IPS-15b (cell line): ENCODE measurements around the gene TRAIP.
"Not testable (repeated sequence)": the region's sequence is repeated elsewhere in the genome, so short reads cannot be mapped to it uniquely, and the experiment has no call there.

ENCODE experiments used
- H3K27me3 ChIP-seq: one replicate; pipeline ENCODE4 v1.6.1; 2013; ENCODE audit warnings: low read length; ENCODE audit not compliant: control insufficient read depth, insufficient read depth
- H3K36me3 ChIP-seq: one replicate; pipeline ENCODE4 v1.6.1; 2013; ENCODE audit warnings: low read length; ENCODE audit not compliant: control insufficient read depth, insufficient read depth
- H3K4me1 ChIP-seq: one replicate; pipeline ENCODE4 v1.6.1; 2013; ENCODE audit warnings: mild to moderate bottlenecking, low read length; ENCODE audit not compliant: control insufficient read depth, insufficient read depth
- H3K4me3 ChIP-seq: one replicate; pipeline ENCODE4 v1.5.1; 2013; ENCODE audit warnings: low read depth, low read length
- H3K9ac ChIP-seq: one replicate; pipeline ENCODE4 v1.6.1; 2013; ENCODE audit warnings: low read depth, mild to moderate bottlenecking, low read length
- H3K9me3 ChIP-seq: one replicate; pipeline ENCODE4 v1.6.1; 2013; ENCODE audit warnings: mild to moderate bottlenecking, low read length; ENCODE audit not compliant: control insufficient read depth, insufficient read depth

Gene TRAIP

DNA sequence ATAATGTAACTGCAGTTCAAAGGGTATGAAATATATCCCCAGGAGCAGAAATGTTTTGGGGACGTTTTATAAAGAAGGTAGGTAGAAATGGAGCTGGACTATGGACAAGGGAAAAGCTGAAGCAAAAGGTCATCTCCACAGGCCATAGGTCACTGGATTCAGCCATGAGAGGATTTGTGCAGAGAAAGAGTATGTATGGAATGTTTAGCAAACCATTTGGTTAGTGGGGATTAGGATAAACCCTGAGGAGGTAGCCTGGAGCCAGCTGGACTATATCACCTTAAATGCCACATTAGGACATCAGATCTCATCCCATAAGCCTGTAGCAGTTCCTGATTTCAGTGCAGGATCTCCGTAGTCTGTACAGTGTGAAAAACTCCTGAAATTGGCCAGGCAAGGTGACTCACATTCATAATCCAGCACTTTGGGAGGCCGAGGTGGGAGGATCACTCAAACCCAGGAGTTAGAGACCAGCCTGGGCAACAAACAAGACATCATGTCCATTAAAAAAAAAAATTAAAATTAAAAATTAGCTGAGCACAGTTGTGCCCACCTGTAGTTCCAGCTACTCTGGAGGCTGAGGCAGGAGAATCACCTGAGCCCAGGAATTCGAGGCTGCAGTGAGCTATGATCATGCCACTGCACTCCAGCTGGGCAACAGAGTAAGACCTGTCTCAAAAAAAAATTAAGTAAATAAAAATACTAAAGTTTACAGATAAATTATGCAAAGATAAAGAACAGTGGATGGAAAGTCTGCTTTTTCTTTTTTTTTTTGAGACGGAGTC lies 74.8 kb downstream of the TRAIP start:
- no peaks in the 10 kb centered on the region for H3K27me3 ChIP-seq
- no peaks in the 10 kb centered on the region for H3K4me1 ChIP-seq
- peaks cover 3% of the 10 kb centered on the region for H3K36me3 ChIP-seq
- no peaks in the 10 kb centered on the region for H3K9me3 ChIP-seq
- no peak overlapping the region for H3K9ac ChIP-seq
- no peak overlapping the region for H3K4me3 ChIP-seq

DNA sequence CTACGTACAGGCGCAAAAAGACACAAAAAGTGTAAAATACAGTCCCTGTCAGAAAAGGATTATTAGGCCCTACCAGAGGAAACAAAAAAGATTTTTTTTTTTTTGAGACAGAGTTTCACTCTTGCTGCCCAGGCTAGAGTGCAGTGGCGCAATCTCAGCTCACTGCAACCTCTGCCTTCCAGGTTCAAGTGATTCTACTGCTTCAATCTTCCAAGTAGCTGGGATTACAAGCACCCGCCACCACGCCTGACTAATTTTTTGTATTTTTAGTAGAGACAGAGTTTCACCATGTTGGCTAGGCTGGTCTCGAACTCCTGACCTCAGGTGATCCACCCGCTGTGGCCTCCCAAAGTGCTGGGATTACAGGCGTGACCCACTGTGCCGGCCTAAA lies 75.4 kb downstream of the TRAIP start:
- H3K27me3 ChIP-seq, H3K4me3 ChIP-seq, H3K4me1 ChIP-seq, H3K9me3 ChIP-seq, H3K36me3 ChIP-seq, H3K9ac ChIP-seq: not testable (repeated sequence)

DNA sequence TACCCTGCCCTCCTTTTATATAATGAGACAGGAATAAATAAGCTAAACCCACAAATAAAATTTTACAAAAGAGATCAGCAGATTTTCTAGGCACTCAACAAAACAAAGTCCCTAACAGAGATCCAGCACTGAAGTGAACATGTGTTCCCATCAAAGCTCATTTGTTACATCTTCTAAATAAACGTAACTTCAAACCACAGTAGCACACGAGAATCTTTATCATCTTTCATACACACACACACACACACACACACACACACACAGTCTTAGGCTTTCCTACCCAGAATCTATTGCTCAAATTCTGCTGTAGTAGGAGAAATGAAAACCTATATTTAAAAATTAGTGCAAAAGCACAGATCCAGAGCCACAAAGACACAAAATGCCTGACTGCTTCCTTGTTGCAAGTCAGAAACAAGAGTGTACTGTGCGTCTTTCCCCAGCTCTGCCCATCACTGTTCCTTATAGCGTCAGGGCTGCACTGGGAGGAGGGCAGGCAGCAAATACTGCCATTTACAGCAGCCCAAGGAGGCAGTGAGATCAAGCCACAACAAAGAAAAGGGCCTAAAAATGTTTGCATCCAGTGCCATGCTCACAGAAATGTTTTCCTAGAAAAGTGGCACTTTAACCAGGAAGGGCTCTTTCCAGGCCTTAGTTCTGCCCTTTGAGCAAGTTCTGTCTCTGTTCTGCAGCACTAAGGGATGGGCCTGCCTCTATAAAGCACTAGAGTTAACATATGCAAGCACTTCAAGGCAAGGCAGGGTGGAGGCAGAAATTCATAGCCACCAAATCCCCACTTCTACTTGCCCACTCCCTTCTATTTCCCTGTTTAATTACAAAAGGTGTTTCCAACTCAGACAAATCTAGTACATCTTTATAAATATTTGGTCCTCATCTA lies 76.0 kb downstream of the TRAIP start:
- H3K4me3 ChIP-seq: no peak overlapping the region
- peaks cover 3% of the 10 kb centered on the region for H3K36me3 ChIP-seq
- no peaks in the 10 kb centered on the region for H3K4me1 ChIP-seq
- no peaks in the 10 kb centered on the region for H3K27me3 ChIP-seq
- no peaks in the 10 kb centered on the region for H3K9me3 ChIP-seq
- no peak overlapping the region for H3K9ac ChIP-seq

DNA sequence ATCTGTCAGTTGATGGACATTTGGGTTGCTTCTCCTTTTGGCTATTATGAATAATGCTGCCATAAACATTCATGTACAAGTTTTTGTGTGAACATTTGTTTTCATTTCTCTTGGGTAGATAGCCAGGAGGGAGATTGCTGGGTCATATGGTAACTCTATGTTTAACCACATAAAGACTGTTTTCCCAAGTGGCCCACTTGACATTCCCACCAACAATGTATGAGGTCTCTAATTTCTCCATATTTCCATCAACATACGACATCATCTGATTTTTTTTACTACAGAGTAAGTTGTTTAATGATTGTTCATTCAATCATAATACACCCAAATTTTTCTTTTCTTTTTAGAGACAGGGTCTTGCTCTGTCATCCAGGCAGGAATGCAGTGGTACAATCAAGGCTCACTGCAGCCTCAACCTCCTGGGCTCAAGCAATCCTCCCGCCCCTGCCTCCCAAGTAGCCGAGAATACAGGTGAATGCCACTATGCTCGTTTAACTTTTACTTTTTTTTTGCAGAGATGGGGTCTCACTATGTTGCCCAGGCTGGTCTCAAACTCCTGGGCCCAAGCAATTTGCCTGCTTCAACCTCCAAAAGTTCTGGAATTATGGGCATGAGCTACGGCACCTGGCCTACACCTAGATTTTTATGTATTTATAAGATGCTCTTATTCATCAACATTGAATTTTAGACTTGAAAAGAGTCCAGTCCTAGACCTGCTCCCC lies 76.8 kb downstream of the TRAIP start:
- H3K4me1 ChIP-seq: no peaks in the 10 kb centered on the region
- H3K9ac ChIP-seq: no peak overlapping the region
- H3K27me3 ChIP-seq: no peaks in the 10 kb centered on the region
- H3K9me3 ChIP-seq: no peaks in the 10 kb centered on the region
- H3K4me3 ChIP-seq: no peak overlapping the region
- peaks cover 3% of the 10 kb centered on the region for H3K36me3 ChIP-seq
